ENCODE measurements around the gene TMSB15B. TPM values are rescaled to one million over a fixed set of nuclear protein-coding genes. Genes with fewer than 3 reads are reported as not detected.
"Not testable (repeated sequence)": the region's sequence is repeated elsewhere in the genome, so short reads cannot be mapped to it uniquely, and the experiment has no call there.

Gene TMSB15B
- polyA plus RNA-seq, 3 donors: 1.1 to 2.2 (median 2.0) TPM

GRCh38 chrX:103953353-103953752 lies 9.1 kb upstream of the TMSB15B start:
- Histone ChIP-seq H3K4me3 (replicated peaks in 1 of 3; ENCODE audit: low read depth in 2 of 3, low read length in 3 of 3) (no peak overlapping the region), H3K4me2 (replicated peaks; ENCODE audit: extremely low read depth, low read length, poor library complexity, severe bottlenecking) (no peak overlapping the region), H3K36me3 (replicated peaks in 1 of 2; ENCODE audit: control insufficient read depth in 1 of 2, insufficient read depth in 2 of 2, low read length in 2 of 2) (no peaks in the 10 kb centered on the region), H2AFZ (ENCODE audit: insufficient read depth, low read depth, low read length, poor library complexity, severe bottlenecking) (no peak overlapping the region), H4K20me1 (ENCODE audit: insufficient read depth, low read length) (no peaks in the 10 kb centered on the region), H3K27me3 (ENCODE audit: control insufficient read depth in 2 of 2, insufficient read depth in 2 of 2, low read length in 2 of 2) (no peaks in the 10 kb centered on the region), H3K9me3 (replicated peaks in 1 of 2; ENCODE audit: control insufficient read depth in 1 of 2, insufficient read depth in 1 of 2, low read length in 2 of 2) (no peaks in the 10 kb centered on the region), H3K27ac (ENCODE audit: low read depth in 1 of 2, low read length in 2 of 2) (no peak overlapping the region), H3K79me2 (ENCODE audit: insufficient read depth, low read length) (no peaks in the 10 kb centered on the region), H3K4me1 (ENCODE audit: control insufficient read depth in 1 of 2, insufficient read depth in 2 of 2, low read length in 2 of 2) (no peaks in the 10 kb centered on the region), H3K9ac (ENCODE audit: insufficient read depth, low read length, poor library complexity, severe bottlenecking) (no peak overlapping the region)
- DNase-seq: no peak
- H3K27ac Mint-ChIP-seq: no peak overlapping the region
- WGBS (ENCODE audit: insufficient coverage): 100% methylated on average over 1 of the region's 4 CpGs
- H3K4me3 Mint-ChIP-seq: no peak overlapping the region
- no peaks in the 10 kb centered on the region for H3K4me1 Mint-ChIP-seq
- intact Hi-C loops (cut with micrococcal nuclease): no loop called here
- H3K27me3 Mint-ChIP-seq (ENCODE audit: low read depth in 3 of 3): peaks cover 1 to 3% (median 3%) of the 10 kb centered on the region in 3 donors
- H3K9me3 Mint-ChIP-seq: peaks cover 0 to 2% (median 0%) of the 10 kb centered on the region in 7 donors
- TF ChIP-seq, protein P1, sequence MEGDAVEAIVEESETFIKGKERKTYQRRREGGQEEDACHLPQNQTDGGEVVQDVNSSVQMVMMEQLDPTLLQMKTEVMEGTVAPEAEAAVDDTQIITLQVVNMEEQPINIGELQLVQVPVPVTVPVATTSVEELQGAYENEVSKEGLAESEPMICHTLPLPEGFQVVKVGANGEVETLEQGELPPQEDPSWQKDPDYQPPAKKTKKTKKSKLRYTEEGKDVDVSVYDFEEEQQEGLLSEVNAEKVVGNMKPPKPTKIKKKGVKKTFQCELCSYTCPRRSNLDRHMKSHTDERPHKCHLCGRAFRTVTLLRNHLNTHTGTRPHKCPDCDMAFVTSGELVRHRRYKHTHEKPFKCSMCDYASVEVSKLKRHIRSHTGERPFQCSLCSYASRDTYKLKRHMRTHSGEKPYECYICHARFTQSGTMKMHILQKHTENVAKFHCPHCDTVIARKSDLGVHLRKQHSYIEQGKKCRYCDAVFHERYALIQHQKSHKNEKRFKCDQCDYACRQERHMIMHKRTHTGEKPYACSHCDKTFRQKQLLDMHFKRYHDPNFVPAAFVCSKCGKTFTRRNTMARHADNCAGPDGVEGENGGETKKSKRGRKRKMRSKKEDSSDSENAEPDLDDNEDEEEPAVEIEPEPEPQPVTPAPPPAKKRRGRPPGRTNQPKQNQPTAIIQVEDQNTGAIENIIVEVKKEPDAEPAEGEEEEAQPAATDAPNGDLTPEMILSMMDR (IDR thresholded peaks at IDR 0.05): no peak
- H3K36me3 Mint-ChIP-seq: no peaks in the 10 kb centered on the region

DNA sequence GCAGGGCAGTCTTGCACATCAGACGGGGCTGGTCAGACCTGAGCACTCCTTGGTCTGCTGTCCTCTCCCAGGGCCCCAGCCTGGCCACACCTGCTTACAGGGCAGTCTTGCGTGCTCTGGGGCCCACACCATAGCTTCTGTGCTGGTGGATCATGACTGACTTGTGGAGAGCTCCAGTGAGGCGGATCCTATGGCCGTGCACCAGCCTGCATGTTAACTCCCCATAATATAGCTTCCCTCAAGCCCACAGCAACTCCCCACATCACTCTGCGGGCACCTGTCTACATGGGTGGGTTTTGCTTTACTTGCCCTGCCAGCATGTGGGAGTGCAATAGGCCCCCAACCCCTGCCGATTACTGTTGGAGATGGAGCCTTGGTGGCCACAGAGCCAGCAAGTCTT lies 8.2 kb upstream of the TMSB15B start:
- Histone ChIP-seq H3K9ac (ENCODE audit: insufficient read depth, low read length, poor library complexity, severe bottlenecking) (no peak overlapping the region), H3K79me2 (ENCODE audit: insufficient read depth, low read length) (no peaks in the 10 kb centered on the region), H3K27me3 (ENCODE audit: control insufficient read depth in 2 of 2, insufficient read depth in 2 of 2, low read length in 2 of 2) (no peaks in the 10 kb centered on the region), H3K4me1 (ENCODE audit: control insufficient read depth in 1 of 2, insufficient read depth in 2 of 2, low read length in 2 of 2) (no peaks in the 10 kb centered on the region), H3K4me2 (replicated peaks; ENCODE audit: extremely low read depth, low read length, poor library complexity, severe bottlenecking) (no peak overlapping the region), H2AFZ (ENCODE audit: insufficient read depth, low read depth, low read length, poor library complexity, severe bottlenecking) (no peak overlapping the region), H4K20me1 (ENCODE audit: insufficient read depth, low read length) (no peaks in the 10 kb centered on the region), H3K27ac (ENCODE audit: low read depth in 1 of 2, low read length in 2 of 2) (no peak overlapping the region), H3K4me3 (replicated peaks in 1 of 3; ENCODE audit: low read depth in 2 of 3, low read length in 3 of 3) (no peak overlapping the region), H3K36me3 (replicated peaks in 1 of 2; ENCODE audit: control insufficient read depth in 1 of 2, insufficient read depth in 2 of 2, low read length in 2 of 2) (no peaks in the 10 kb centered on the region), H3K9me3 (replicated peaks in 1 of 2; ENCODE audit: control insufficient read depth in 1 of 2, insufficient read depth in 1 of 2, low read length in 2 of 2) (no peaks in the 10 kb centered on the region)
- no peaks in the 10 kb centered on the region for H3K4me1 Mint-ChIP-seq
- peak overlapping the region in 1 of 7 donors; percentile 35 for H3K27ac Mint-ChIP-seq
- WGBS (ENCODE audit: insufficient coverage): 95% methylated on average over 3 of the region's 6 CpGs
- H3K36me3 Mint-ChIP-seq: no peaks in the 10 kb centered on the region
- H3K9me3 Mint-ChIP-seq: peaks cover 0 to 2% (median 0%) of the 10 kb centered on the region in 7 donors
- peaks cover 1 to 3% (median 3%) of the 10 kb centered on the region in 3 donors for H3K27me3 Mint-ChIP-seq (ENCODE audit: low read depth in 3 of 3)
- H3K4me3 Mint-ChIP-seq: no peak overlapping the region
- intact Hi-C loops (cut with micrococcal nuclease): no loop called here
- no peak for DNase-seq
- TF ChIP-seq, protein P1 (IDR thresholded peaks at IDR 0.05): no peak

- DNase-seq; H3K9me3 Mint-ChIP-seq; H3K27ac Mint-ChIP-seq; intact Hi-C loops (cut with micrococcal nuclease); H4K20me1 ChIP-seq (ENCODE audit: insufficient read depth, low read length); H3K36me3 Mint-ChIP-seq; H3K4me1 Mint-ChIP-seq; H2AFZ ChIP-seq (ENCODE audit: insufficient read depth, low read depth, low read length, poor library complexity, severe bottlenecking); H3K79me2 ChIP-seq (ENCODE audit: insufficient read depth, low read length); H3K4me1 ChIP-seq (ENCODE audit: control insufficient read depth in 1 of 2, insufficient read depth in 2 of 2, low read length in 2 of 2); H3K27me3 ChIP-seq (ENCODE audit: control insufficient read depth in 2 of 2, insufficient read depth in 2 of 2, low read length in 2 of 2); H3K36me3 ChIP-seq (replicated peaks in 1 of 2; ENCODE audit: control insufficient read depth in 1 of 2, insufficient read depth in 2 of 2, low read length in 2 of 2); H3K4me3 Mint-ChIP-seq; H3K27ac ChIP-seq (ENCODE audit: low read depth in 1 of 2, low read length in 2 of 2); H3K4me2 ChIP-seq (replicated peaks; ENCODE audit: extremely low read depth, low read length, poor library complexity, severe bottlenecking); H3K4me3 ChIP-seq (replicated peaks in 1 of 3; ENCODE audit: low read depth in 2 of 3, low read length in 3 of 3); H3K9ac ChIP-seq (ENCODE audit: insufficient read depth, low read length, poor library complexity, severe bottlenecking); H3K9me3 ChIP-seq (replicated peaks in 1 of 2; ENCODE audit: control insufficient read depth in 1 of 2, insufficient read depth in 1 of 2, low read length in 2 of 2); H3K27me3 Mint-ChIP-seq (ENCODE audit: low read depth in 3 of 3): not testable (repeated sequence)
- WGBS (ENCODE audit: insufficient coverage): no CpG with 5 or more reads among the region's 6 CpGs
Observed at GRCh38 chrX:103960599-103960998, 1.8 kb upstream of the TMSB15B start.
